Loucy (cell line): ENCODE results near the gene CFAP58.

Experiments used
- H2AFZ ChIP-seq: fragments of 200-600 bp; sonication (generic); 2 replicates; pipeline ENCODE4 v1.6.0; 2016; ENCODE audit warnings: antibody characterized with exemption, mild to moderate bottlenecking, low read length, moderate library complexity
- H3F3A ChIP-seq: fragments of 200-600 bp; 2 replicates; pipeline ENCODE4 v1.6.0; 2016; ENCODE audit warnings: antibody characterized with exemption, low read depth, mild to moderate bottlenecking
- H3K27me3 ChIP-seq: fragments of 200-600 bp; sonication (generic); 2 replicates; pipeline ENCODE4 v1.6.1; 2014; ENCODE audit warnings: low read length, mild to moderate bottlenecking; ENCODE audit not compliant: insufficient read depth, poor library complexity, severe bottlenecking
- H3K36me3 ChIP-seq: fragments of 200-600 bp; sonication (generic); 2 replicates; pipeline ENCODE4 v1.6.1; 2016; ENCODE audit warnings: low read length; ENCODE audit not compliant: insufficient read depth
- H3K4me1 ChIP-seq: fragments of 200-600 bp; sonication (generic); 2 replicates; pipeline ENCODE4 v1.5.1; 2014; ENCODE audit warnings: low read length, mild to moderate bottlenecking; ENCODE audit not compliant: insufficient read depth, poor library complexity, severe bottlenecking
- H3K4me2 ChIP-seq: fragments of 200-600 bp; sonication (generic); 2 replicates; pipeline ENCODE4 v1.6.0; 2014; ENCODE audit warnings: antibody characterized with exemption, low read length, low read depth, mild to moderate bottlenecking; ENCODE audit not compliant: poor library complexity, severe bottlenecking
- H3K4me3 ChIP-seq: fragments of 200-600 bp; sonication (generic); 2 replicates; pipeline ENCODE4 v1.5.1; 2014; ENCODE audit warnings: low read length, mild to moderate bottlenecking, mixed read lengths; ENCODE audit not compliant: poor library complexity, severe bottlenecking
- H3K79me2 ChIP-seq: fragments of 200-600 bp; sonication (generic); 2 replicates; pipeline ENCODE4 v1.6.1; 2014; ENCODE audit warnings: low read length; ENCODE audit not compliant: insufficient read depth
- H3K9ac ChIP-seq: fragments of 200-600 bp; sonication (generic); 2 replicates; pipeline ENCODE4 v1.6.0; 2014; ENCODE audit warnings: mild to moderate bottlenecking, low read depth, low read length, moderate library complexity; ENCODE audit not compliant: poor library complexity, severe bottlenecking
- H3K9me2 ChIP-seq: fragments of 200-600 bp; sonication (generic); replicated peaks from 2 replicates; pipeline ENCODE4 v1.6.1; 2016; ENCODE audit warnings: low read depth, low read length, mixed read lengths
- H3K9me3 ChIP-seq: fragments of 200-600 bp; sonication (generic); 2 replicates; pipeline ENCODE4 v1.6.1; 2014; ENCODE audit warnings: mild to moderate bottlenecking, antibody characterized with exemption, low read length, low read depth; ENCODE audit not compliant: insufficient read depth
- H4K20me1 ChIP-seq: fragments of 200-600 bp; sonication (generic); 2 replicates; pipeline ENCODE4 v1.6.0; 2014; ENCODE audit warnings: antibody characterized with exemption, low read length, mild to moderate bottlenecking; ENCODE audit not compliant: insufficient read depth, poor library complexity, severe bottlenecking
- CTCF ChIP-seq: fragments of 200-600 bp; sonication (generic); conservative IDR thresholded peaks from 2 replicates; pipeline ENCODE4 v1.5.1; 2014; ENCODE audit warnings: mild to moderate bottlenecking, antibody characterized with exemption, low read length
- EZH2phosphoT487 ChIP-seq: fragments of 200-600 bp; IDR thresholded peaks from 2 replicates; pipeline ENCODE4 v1.6.1; 2018; ENCODE audit warnings: antibody characterized with exemption, mild to moderate bottlenecking, moderate library complexity, borderline replicate concordance

Gene CFAP58

GRCh38 chr10:104417637-104418292 lies 64.1 kb downstream of the CFAP58 start:
- no peaks in the 10 kb centered on the region for H3K4me1 ChIP-seq
- H3K9me3 ChIP-seq, result no peaks in the 10 kb centered on the region
- no peak overlapping the region for H2AFZ ChIP-seq
- H3F3A ChIP-seq, result no peaks in the 10 kb centered on the region
- H3K27me3 ChIP-seq, result no peaks in the 10 kb centered on the region
- H3K4me3 ChIP-seq, result no peak overlapping the region
- H3K36me3 ChIP-seq, result no peaks in the 10 kb centered on the region
- no peak overlapping the region for H3K9ac ChIP-seq
- H3K4me2 ChIP-seq, result no peak overlapping the region
- H3K9me2 ChIP-seq, result no peaks in the 10 kb centered on the region
- H4K20me1 ChIP-seq, result no peaks in the 10 kb centered on the region
- TF ChIP-seq CTCF (no peak), EZH2phosphoT487 (no peak)
- no peaks in the 10 kb centered on the region for H3K79me2 ChIP-seq

- Histone ChIP-seq H3K27me3 (no peaks in the 10 kb centered on the region), H3F3A (no peaks in the 10 kb centered on the region), H3K79me2 (no peaks in the 10 kb centered on the region), H2AFZ (no peak overlapping the region), H3K4me2 (no peak overlapping the region), H3K9me3 (no peaks in the 10 kb centered on the region), H3K4me3 (no peak overlapping the region), H3K9me2 (no peaks in the 10 kb centered on the region), H3K4me1 (no peaks in the 10 kb centered on the region), H3K36me3 (no peaks in the 10 kb centered on the region), H3K9ac (no peak overlapping the region), H4K20me1 (no peaks in the 10 kb centered on the region)
- TF ChIP-seq CTCF (no peak), EZH2phosphoT487 (no peak)
These were observed 71.1 kb downstream of the CFAP58 start for GRCh38 chr10:104424719-104425118.

GRCh38 chr10:104427989-104428388 lies 74.4 kb downstream of the CFAP58 start:
- Histone ChIP-seq H3K9ac (no peak overlapping the region), H4K20me1 (no peaks in the 10 kb centered on the region), H3K9me3 (no peaks in the 10 kb centered on the region), H3K36me3 (no peaks in the 10 kb centered on the region), H3K4me3 (no peak overlapping the region), H3K4me1 (no peaks in the 10 kb centered on the region), H3K27me3 (no peaks in the 10 kb centered on the region), H3K9me2 (no peaks in the 10 kb centered on the region), H3F3A (no peaks in the 10 kb centered on the region), H2AFZ (no peak overlapping the region), H3K4me2 (no peak overlapping the region), H3K79me2 (no peaks in the 10 kb centered on the region)
- no peak for TF ChIP-seq CTCF
